ENCODE measurements around the gene ART4. TPM values are rescaled to one million over a fixed set of nuclear protein-coding genes. Genes with fewer than 3 reads are reported as not detected.

Gene ART4
- total RNA-seq, 1 experiment from 2014 or later, result not detected

- H4K20me1 ChIP-seq (ENCODE audit: insufficient read depth), result no peaks in the 10 kb centered on the region
- DNase-seq (ENCODE audit: low read depth, low spot score), result no peak
- no peaks in the 10 kb centered on the region for H3K9me2 ChIP-seq (ENCODE audit: insufficient read depth)
- H3K9ac ChIP-seq (ENCODE audit: low read length), result no peak overlapping the region
- H3K4me1 ChIP-seq (ENCODE audit: control insufficient read depth in 1 of 2, insufficient read depth in 2 of 2, low read length in 2 of 2), result peaks cover 0 to 10% of the 10 kb centered on the region in 2 experiments; a peak in 2 of 4 replicates
- H3K27me3 ChIP-seq (ENCODE audit: insufficient read depth, low read length), result no peaks in the 10 kb centered on the region
- no peak overlapping the region for H3K4me3 ChIP-seq (replicated peaks in 1 of 2; ENCODE audit: low read depth in 1 of 2, low read length in 2 of 2)
- no peak overlapping the region for H2AFZ ChIP-seq (ENCODE audit: low read depth, low read length, poor library complexity, severe bottlenecking)
- H3K36me3 ChIP-seq (ENCODE audit: control insufficient read depth in 1 of 2, insufficient read depth in 2 of 2, low read length in 2 of 2), result no peaks in the 10 kb centered on the region
- ChIA-PET POLR2A (interaction anchor here (0.6 kb wide), 1 partner anchor 111 kb away, joined by 4 read pairs; no protein-coding TSS in a partner anchor), CTCF (no interaction called here), RAD21 (ENCODE audit: low non-redundant PET in 1 of 2, low total read pairs in 2 of 2, uncharacterized antibody in 2 of 2, unreplicated experiment in 2 of 2) (no interaction called here)
- H3K27ac ChIP-seq (ENCODE audit: low read depth, low read length), result no peak overlapping the region
- intact Hi-C loops (cut with micrococcal nuclease), result no loop called here
- peak; percentile 22; the same call in 1 of the 2 replicates for ATAC-seq
- TF ChIP-seq CEBPB (IDR thresholded peaks at IDR 0.05; ENCODE audit: low read depth) (no peak), ZBTB33 (IDR thresholded peaks at IDR 0.05; ENCODE audit: extremely low read depth, insufficient replicate concordance, low read length) (no peak), FOSL1 (IDR thresholded peaks at IDR 0.05; ENCODE audit: low read depth) (no peak), JUND (IDR thresholded peaks at IDR 0.05) (no peak), ZNF274 (IDR thresholded peaks at IDR 0.05; ENCODE audit: low read depth, low read length) (no peak), EZH2phosphoT487 (IDR thresholded peaks at IDR 0.05; ENCODE audit: borderline replicate concordance) (no peak), REST (IDR thresholded peaks at IDR 0.05; ENCODE audit: low read depth) (no peak), EZH2 (IDR thresholded peaks at IDR 0.05) (no peak), ATF3 (IDR thresholded peaks at IDR 0.05) (no peak), SP1 (IDR thresholded peaks at IDR 0.05; ENCODE audit: low read depth) (no peak), ELF1 (IDR thresholded peaks at IDR 0.05; ENCODE audit: borderline replicate concordance, low read depth) (no peak), TCF7L2 (IDR thresholded peaks at IDR 0.05; ENCODE audit: borderline replicate concordance, extremely low read depth, insufficient read depth, insufficient read length) (no peak), MAX (IDR thresholded peaks at IDR 0.05) (no peak), CBX3 (IDR thresholded peaks at IDR 0.05; ENCODE audit: low read depth) (no peak), POLR2A (IDR thresholded peaks at IDR 0.05; ENCODE audit: borderline replicate concordance, extremely low read depth, insufficient read depth, insufficient read length) (no peak), YY1 (IDR thresholded peaks at IDR 0.05; ENCODE audit: extremely low read depth, insufficient replicate concordance, low read depth, low read length) (no peak), RAD21 (IDR thresholded peaks at IDR 0.05; ENCODE audit: low read depth) (no peak), SRF (IDR thresholded peaks at IDR 0.05; ENCODE audit: low read depth) (no peak), SIN3A (IDR thresholded peaks at IDR 0.05; ENCODE audit: low read depth) (no peak), POLR2AphosphoS5 (IDR thresholded peaks at IDR 0.05; ENCODE audit: low read depth, low read length) (no peak)
- no peaks in the 10 kb centered on the region for H3K9me3 ChIP-seq (ENCODE audit: control insufficient read depth in 1 of 2, insufficient read depth in 1 of 2, low read depth in 1 of 2, low read length in 2 of 2)
- no peaks in the 10 kb centered on the region for H3K79me2 ChIP-seq (ENCODE audit: insufficient read depth, low read length)
- no peak overlapping the region for H3K4me2 ChIP-seq (ENCODE audit: low read length)
- no TSS peak for BruUV-seq (replicated peaks)
Observed at GRCh38 chr12:14868916-14869506, 25.7 kb upstream of the ART4 start.
